Thymus (tissue), 11 donors: Measurements from ENCODE around the gene PCDHA4. TPM values are rescaled to one million over a fixed set of nuclear protein-coding genes. Genes with fewer than 3 reads are reported as not detected.
"Not testable (repeated sequence)": the region's sequence is repeated elsewhere in the genome, so short reads cannot be mapped to it uniquely, and the experiment has no call there.

Experiments
- DNase-seq, 9 donors: peaks; one replicate each; pipeline ENCODE4 v3.0.0-alpha.2; 2013; ENCODE audit warnings: low spot score in 9 of 9, low read depth in 6 of 9, missing footprints in 1 of 9
- H3K27ac ChIP-seq, 2 donors: one replicate each; pipeline ENCODE4 v1.5.1; 2013; ENCODE audit warnings: control low read depth in 1 of 2, low read depth in 1 of 2, low read length in 1 of 2, mild to moderate bottlenecking in 1 of 2, moderate library complexity in 1 of 2
- H3K27me3 ChIP-seq, 2 donors: one replicate each; pipeline ENCODE4 v1.5.1; 2013; ENCODE audit warnings: low read length in 1 of 2; ENCODE audit not compliant: control insufficient read depth in 2 of 2, insufficient read depth in 1 of 2
- H3K36me3 ChIP-seq, 2 donors: one replicate each; pipeline ENCODE4 v1.5.1; 2013; ENCODE audit warnings: low read length in 1 of 2, mild to moderate bottlenecking in 1 of 2, moderate library complexity in 1 of 2; ENCODE audit not compliant: control insufficient read depth in 2 of 2, insufficient read depth in 2 of 2
- H3K4me1 ChIP-seq, 2 donors: one replicate each; pipeline ENCODE4 v1.5.1; 2013; ENCODE audit warnings: low read length in 2 of 2; ENCODE audit not compliant: control insufficient read depth in 2 of 2, insufficient read depth in 2 of 2
- H3K4me3 ChIP-seq, 2 donors: one replicate each; pipeline ENCODE4 v1.5.1; 2013; ENCODE audit warnings: low read length in 2 of 2, control low read depth in 1 of 2, mild to moderate bottlenecking in 1 of 2
- H3K9me3 ChIP-seq, 2 donors: one replicate each; pipeline ENCODE4 v1.5.1; 2013; ENCODE audit warnings: low read length in 1 of 2, mild to moderate bottlenecking in 1 of 2; ENCODE audit not compliant: control insufficient read depth in 2 of 2, insufficient read depth in 1 of 2
- WGBS: extraction: QIAGEN DNeasy Blood & Tissue Kit; methylation state at CpG from one replicate; pipeline ENCODE4 v1.1.7; 2013; 5-methylcytosine and 5-hydroxymethylcytosine counted together
- polyA plus RNA-seq: library from polyadenylated mRNA; stranded (reverse); fragments of 200-250 nt; gene quantifications from one replicate; pipeline ENCODE4 v1.2.3, GENCODE V29; 2013
- total RNA-seq: library from RNA; stranded (reverse); fragments of 120-200 nt; gene quantifications from one replicate; pipeline ENCODE4 v1.2.4, GENCODE V29; 2013
- donor health status: healthy.

PCDHA4 gene
- total and polyA plus RNA-seq, 2 donors: 0.05 TPM

GRCh38 chr5:140849831-140850634 is 43.2 kb downstream of the PCDHA4 start:
- H3K9me3 ChIP-seq: peaks cover 3 to 18% of the 10 kb centered on the region in 2 donors
- H3K36me3 ChIP-seq, H3K27ac ChIP-seq, H3K4me1 ChIP-seq, H3K4me3 ChIP-seq, DNase-seq, H3K27me3 ChIP-seq: not testable (repeated sequence)
- WGBS: 60% methylated on average over 101 of the region's 101 CpGs

- Histone ChIP-seq H3K4me1 (no peaks in the 10 kb centered on the region), H3K9me3 (peaks cover 0 to 17% of the 10 kb centered on the region in 2 donors), H3K4me3 (no peak within 1 kb of the TSS), H3K27me3 (peaks cover 0 to 2% of the 10 kb centered on the region in 2 donors), H3K27ac (no peak within 1 kb of the TSS), H3K36me3 (no peaks in the 10 kb centered on the region)
- no peak for DNase-seq
- 36% methylated on average over 44 of the region's 44 CpGs for WGBS
Measured at GRCh38 chr5:140855772-140856674, 49.2 kb downstream of the PCDHA4 start, which contains the start of gene PCDHA10. Gene PCDHA10, plus strand, starts transcription at chr5:140855897. Its CDS starts 152 bp downstream, at chr5:140856049.

GRCh38 chr5:140857177-140857986 is 50.5 kb downstream of the PCDHA4 start:
- no peaks in the 10 kb centered on the region for H3K36me3 ChIP-seq
- H3K4me1 ChIP-seq: no peaks in the 10 kb centered on the region
- no peak overlapping the region for H3K27ac ChIP-seq
- no peak overlapping the region for H3K4me3 ChIP-seq
- H3K27me3 ChIP-seq: peaks cover 0 to 2% of the 10 kb centered on the region in 2 donors
- DNase-seq: no peak
- 68% methylated on average over 94 of the region's 94 CpGs for WGBS
- H3K9me3 ChIP-seq: peaks cover under 1 to 25% of the 10 kb centered on the region in 2 donors

- DNase-seq: no peak
- Histone ChIP-seq H3K4me3 (no peak overlapping the region), H3K27ac (no peak overlapping the region), H3K4me1 (no peaks in the 10 kb centered on the region), H3K9me3 (peaks cover 3 to 30% of the 10 kb centered on the region in 2 donors), H3K27me3 (peaks cover 0 to 4% of the 10 kb centered on the region in 2 donors), H3K36me3 (no peaks in the 10 kb centered on the region)
- WGBS: 63% methylated on average over 22 of the region's 22 CpGs
Measured at GRCh38 chr5:140857987-140858240, 51.0 kb downstream of the PCDHA4 start.

GRCh38 chr5:140862441-140863295 is 55.8 kb downstream of the PCDHA4 start:
- Histone ChIP-seq H3K4me1 (no peaks in the 10 kb centered on the region), H3K9me3 (peaks cover 4 to 27% of the 10 kb centered on the region in 2 donors), H3K4me3 (no peak overlapping the region), H3K27ac (no peak overlapping the region), H3K27me3 (peaks cover 0 to 2% of the 10 kb centered on the region in 2 donors), H3K36me3 (no peaks in the 10 kb centered on the region)
- no peak for DNase-seq
- 59% methylated on average over 76 of the region's 76 CpGs for WGBS

Other genes with a start within 250 kb of the PCDHA4 start
- gene SRA1, start 249.6 kb upstream of the PCDHA4 start, total RNA-seq: 29.7 TPM
- 46.3 TPM for gene SRA1, start 249.6 kb upstream of the PCDHA4 start, polyA plus RNA-seq
- 9.3 TPM for gene APBB3, start 242.5 kb upstream of the PCDHA4 start, total RNA-seq
- 51.2 TPM for gene APBB3, start 242.5 kb upstream of the PCDHA4 start, polyA plus RNA-seq
- gene SLC35A4, start 242.2 kb upstream of the PCDHA4 start, total RNA-seq: 10.1 TPM
- gene SLC35A4, start 242.2 kb upstream of the PCDHA4 start, polyA plus RNA-seq: 28.0 TPM
- 23.7 TPM for gene CD14, start 173.9 kb upstream of the PCDHA4 start, total RNA-seq
- gene CD14, start 173.9 kb upstream of the PCDHA4 start, polyA plus RNA-seq: 48.6 TPM
- gene TMCO6, start 167.6 kb upstream of the PCDHA4 start, total RNA-seq: 10.5 TPM
- gene TMCO6, start 167.6 kb upstream of the PCDHA4 start, polyA plus RNA-seq: 18.4 TPM
- gene NDUFA2, start 159.4 kb upstream of the PCDHA4 start, total RNA-seq: 89.7 TPM
- 193 TPM for gene NDUFA2, start 159.4 kb upstream of the PCDHA4 start, polyA plus RNA-seq
- gene IK, start 159.2 kb upstream of the PCDHA4 start, total RNA-seq: 139 TPM
- 94.2 TPM for gene IK, start 159.2 kb upstream of the PCDHA4 start, polyA plus RNA-seq
- gene WDR55, start 142.2 kb upstream of the PCDHA4 start, total RNA-seq: 9.7 TPM
- 24.0 TPM for gene WDR55, start 142.2 kb upstream of the PCDHA4 start, polyA plus RNA-seq
- gene DND1, start 133.5 kb upstream of the PCDHA4 start, total RNA-seq: 0.52 TPM
- 5.0 TPM for gene DND1, start 133.5 kb upstream of the PCDHA4 start, polyA plus RNA-seq
- gene HARS1, start 115.7 kb upstream of the PCDHA4 start, total RNA-seq: 45.4 TPM
- 58.8 TPM for gene HARS1, start 115.7 kb upstream of the PCDHA4 start, polyA plus RNA-seq
- gene HARS2, start 115.6 kb upstream of the PCDHA4 start, total RNA-seq: 23.4 TPM
- 32.6 TPM for gene HARS2, start 115.6 kb upstream of the PCDHA4 start, polyA plus RNA-seq
- 104 TPM for gene ZMAT2, start 106.6 kb upstream of the PCDHA4 start, total RNA-seq
- 75.1 TPM for gene ZMAT2, start 106.6 kb upstream of the PCDHA4 start, polyA plus RNA-seq
- not detected for gene PCDHA1, start 20.9 kb upstream of the PCDHA4 start, total RNA-seq
- not detected for gene PCDHA1, start 20.9 kb upstream of the PCDHA4 start, polyA plus RNA-seq
- not detected for gene PCDHA2, start 12.2 kb upstream of the PCDHA4 start, total RNA-seq
- gene PCDHA2, start 12.2 kb upstream of the PCDHA4 start, polyA plus RNA-seq: 0.02 TPM
- under 0.01 TPM for gene PCDHA3, start 6.0 kb upstream of the PCDHA4 start, total RNA-seq
- 0.07 TPM for gene PCDHA3, start 6.0 kb upstream of the PCDHA4 start, polyA plus RNA-seq
- gene PCDHA5, start 14.5 kb downstream of the PCDHA4 start, total RNA-seq: not detected
- 0.02 TPM for gene PCDHA5, start 14.5 kb downstream of the PCDHA4 start, polyA plus RNA-seq
- gene PCDHA6, start 20.9 kb downstream of the PCDHA4 start, total RNA-seq: 0.05 TPM
- 0.05 TPM for gene PCDHA6, start 20.9 kb downstream of the PCDHA4 start, polyA plus RNA-seq
- under 0.01 TPM for gene PCDHA7, start 27.2 kb downstream of the PCDHA4 start, total RNA-seq
- 0.02 TPM for gene PCDHA7, start 27.2 kb downstream of the PCDHA4 start, polyA plus RNA-seq
- not detected for gene PCDHA8, start 34.1 kb downstream of the PCDHA4 start, total RNA-seq
- 0.02 TPM for gene PCDHA8, start 34.1 kb downstream of the PCDHA4 start, polyA plus RNA-seq
- gene PCDHA9, start 41.3 kb downstream of the PCDHA4 start, total RNA-seq: not detected
- gene PCDHA9, start 41.3 kb downstream of the PCDHA4 start, polyA plus RNA-seq: not detected
- under 0.01 TPM for gene PCDHA10, start 48.8 kb downstream of the PCDHA4 start, total RNA-seq
- 0.02 TPM for gene PCDHA10, start 48.8 kb downstream of the PCDHA4 start, polyA plus RNA-seq
- 0.05 TPM for gene PCDHA11, start 61.9 kb downstream of the PCDHA4 start, total RNA-seq
- under 0.01 TPM for gene PCDHA11, start 61.9 kb downstream of the PCDHA4 start, polyA plus RNA-seq
- under 0.01 TPM for gene PCDHA12, start 68.2 kb downstream of the PCDHA4 start, total RNA-seq
- gene PCDHA12, start 68.2 kb downstream of the PCDHA4 start, polyA plus RNA-seq: not detected
- gene PCDHA13, start 75.1 kb downstream of the PCDHA4 start, total RNA-seq: under 0.01 TPM
- under 0.01 TPM for gene PCDHA13, start 75.1 kb downstream of the PCDHA4 start, polyA plus RNA-seq
- 0.05 TPM for gene PCDHAC1, start 119.2 kb downstream of the PCDHA4 start, total RNA-seq
- gene PCDHAC1, start 119.2 kb downstream of the PCDHA4 start, polyA plus RNA-seq: 0.02 TPM
- 0.38 TPM for gene PCDHAC2, start 159.4 kb downstream of the PCDHA4 start, total RNA-seq
- gene PCDHAC2, start 159.4 kb downstream of the PCDHA4 start, polyA plus RNA-seq: 0.02 TPM
- gene PCDHB1, start 244.3 kb downstream of the PCDHA4 start, total RNA-seq: 0.05 TPM
- gene PCDHB1, start 244.3 kb downstream of the PCDHA4 start, polyA plus RNA-seq: 0.02 TPM